GM12874 (cell line): ENCODE results near the gene NHLH1.

ENCODE experiments used
- TF ChIP-seq, protein P1 (sequence below): IDR thresholded peaks from 2 replicates; pipeline ENCODE4 v1.5.1; 2011; ENCODE audit warnings: low read depth, mild to moderate bottlenecking, control low read depth, low read length, moderate library complexity; ENCODE audit not compliant: insufficient read depth

NHLH1 gene

GRCh38 chr1:160358073-160358472, 8.8 kb upstream of the NHLH1 start:
- TF ChIP-seq, protein P1, sequence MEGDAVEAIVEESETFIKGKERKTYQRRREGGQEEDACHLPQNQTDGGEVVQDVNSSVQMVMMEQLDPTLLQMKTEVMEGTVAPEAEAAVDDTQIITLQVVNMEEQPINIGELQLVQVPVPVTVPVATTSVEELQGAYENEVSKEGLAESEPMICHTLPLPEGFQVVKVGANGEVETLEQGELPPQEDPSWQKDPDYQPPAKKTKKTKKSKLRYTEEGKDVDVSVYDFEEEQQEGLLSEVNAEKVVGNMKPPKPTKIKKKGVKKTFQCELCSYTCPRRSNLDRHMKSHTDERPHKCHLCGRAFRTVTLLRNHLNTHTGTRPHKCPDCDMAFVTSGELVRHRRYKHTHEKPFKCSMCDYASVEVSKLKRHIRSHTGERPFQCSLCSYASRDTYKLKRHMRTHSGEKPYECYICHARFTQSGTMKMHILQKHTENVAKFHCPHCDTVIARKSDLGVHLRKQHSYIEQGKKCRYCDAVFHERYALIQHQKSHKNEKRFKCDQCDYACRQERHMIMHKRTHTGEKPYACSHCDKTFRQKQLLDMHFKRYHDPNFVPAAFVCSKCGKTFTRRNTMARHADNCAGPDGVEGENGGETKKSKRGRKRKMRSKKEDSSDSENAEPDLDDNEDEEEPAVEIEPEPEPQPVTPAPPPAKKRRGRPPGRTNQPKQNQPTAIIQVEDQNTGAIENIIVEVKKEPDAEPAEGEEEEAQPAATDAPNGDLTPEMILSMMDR: no peak

- TF ChIP-seq, protein P1: no peak
These were observed 7.2 kb upstream of the NHLH1 start for GRCh38 chr1:160359559-160360226.

- TF ChIP-seq, protein P1: no peak
These were observed 6.6 kb upstream of the NHLH1 start for GRCh38 chr1:160360227-160360695.

GRCh38 chr1:160361199-160361598, 5.7 kb upstream of the NHLH1 start:
- TF ChIP-seq, protein P1: no peak

DNA sequence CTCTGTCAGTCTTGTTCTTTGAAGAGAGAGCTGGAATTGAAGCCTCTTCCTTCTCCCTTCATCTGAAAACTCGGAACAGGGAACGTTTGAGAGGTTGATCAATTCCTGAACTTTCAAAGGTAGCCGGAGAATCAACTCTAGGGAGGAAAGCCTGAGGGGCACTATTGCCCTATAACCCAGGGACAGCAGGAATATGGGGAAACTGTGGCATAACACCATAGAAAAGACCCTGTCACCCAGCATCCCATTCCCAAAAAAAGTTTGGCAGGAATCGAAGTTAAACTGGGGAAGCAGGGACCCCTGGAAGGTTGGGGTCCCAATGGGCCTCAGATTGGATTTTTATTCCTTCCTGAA, 5.1 kb upstream of the NHLH1 start:
- TF ChIP-seq, protein P1: no peak

DNA sequence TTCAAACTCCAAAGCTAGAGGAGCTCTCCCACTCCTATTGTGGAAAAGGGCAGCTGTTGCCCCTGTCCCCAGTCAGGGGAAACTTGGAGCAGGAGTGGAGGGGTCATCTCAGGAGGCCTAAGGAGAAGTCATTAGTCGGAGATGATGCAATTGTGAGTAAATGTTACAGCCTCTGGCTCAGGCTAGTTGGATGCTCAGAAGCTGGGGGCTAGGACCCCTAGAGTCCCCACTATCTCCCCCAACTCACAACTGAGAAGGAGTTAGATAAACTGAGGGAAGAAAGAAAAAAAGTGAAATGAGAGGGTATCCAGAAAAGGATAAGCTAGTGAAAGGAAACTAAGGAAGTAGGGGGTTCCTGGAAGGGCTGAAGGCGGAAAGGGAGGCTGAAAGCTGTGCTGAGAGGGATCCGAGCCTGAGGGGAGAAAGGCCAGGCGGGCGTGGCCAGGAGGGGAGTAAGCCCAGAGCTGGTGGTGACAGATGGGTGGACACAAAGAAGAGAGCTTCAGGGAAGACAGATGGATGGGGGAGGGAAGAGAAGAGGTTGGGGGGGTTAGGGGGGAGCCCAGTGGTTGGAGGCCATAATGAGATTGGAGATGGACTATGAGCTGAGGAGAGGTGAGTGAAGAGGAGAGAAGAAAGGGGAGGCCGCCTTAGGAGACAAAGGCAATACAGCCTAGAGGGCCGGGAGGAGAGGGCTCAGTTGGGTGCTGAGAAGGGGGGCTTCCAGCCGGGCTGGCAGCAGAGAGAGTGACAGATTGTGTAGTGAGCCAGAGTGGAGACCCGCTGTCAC, 4.5 kb upstream of the NHLH1 start:
- TF ChIP-seq, protein P1: no peak

- TF ChIP-seq, protein P1: no peak
These were observed 3.9 kb upstream of the NHLH1 start for GRCh38 chr1:160363010-160363409.
